CD4-positive, alpha-beta T cell treated with Interleukin-4 for 1 hour (primary cell): Measurements from ENCODE around the gene ZNF839.
"Not testable (repeated sequence)": the region's sequence is repeated elsewhere in the genome, so short reads cannot be mapped to it uniquely, and the experiment has no call there.

Experiments used
- DNase-seq, 2 donors: peaks; one replicate each; pipeline ENCODE4 v3.0.0-alpha.2; 2020 to 2022

Gene ZNF839

DNA sequence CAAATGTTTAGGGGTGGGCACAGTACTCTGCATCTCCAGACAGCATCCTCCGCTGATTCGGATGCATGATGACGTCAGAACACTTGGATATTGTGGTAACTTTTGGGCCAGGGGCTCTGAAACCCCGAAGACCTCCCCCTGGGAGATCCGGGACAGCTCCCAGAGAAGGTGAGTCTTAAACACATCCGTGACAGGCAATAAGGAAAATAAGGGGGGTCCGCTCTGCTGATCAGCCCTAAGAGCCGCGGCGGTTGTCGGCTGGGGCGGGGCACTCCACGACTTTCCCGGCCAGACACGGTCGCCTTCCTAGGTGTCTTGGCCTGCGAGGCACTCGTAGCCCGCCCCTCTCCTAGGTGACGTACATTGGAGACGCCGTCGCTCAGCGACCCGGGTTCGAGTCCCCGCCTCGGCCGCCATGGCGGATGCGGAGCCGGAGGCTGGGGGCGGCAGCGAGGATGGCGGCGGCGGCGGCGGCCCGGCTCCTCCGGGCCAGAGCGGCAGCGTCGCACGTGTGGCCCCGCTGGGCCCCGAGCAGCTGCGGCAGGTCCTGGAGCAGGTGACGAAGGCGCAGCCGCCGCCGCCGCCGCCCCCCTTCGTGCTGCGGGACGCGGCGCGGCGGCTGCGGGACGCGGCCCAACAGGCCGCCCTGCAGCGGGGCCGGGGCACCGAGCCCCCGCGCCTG is at the start of gene ZNF839:
ZNF839 (plus strand) TSS at position 396 of the 682 bp plus-strand sequence; CDS start at position 416, 20 bp downstream.
- peak; percentile 93 to 94 for DNase-seq

DNA sequence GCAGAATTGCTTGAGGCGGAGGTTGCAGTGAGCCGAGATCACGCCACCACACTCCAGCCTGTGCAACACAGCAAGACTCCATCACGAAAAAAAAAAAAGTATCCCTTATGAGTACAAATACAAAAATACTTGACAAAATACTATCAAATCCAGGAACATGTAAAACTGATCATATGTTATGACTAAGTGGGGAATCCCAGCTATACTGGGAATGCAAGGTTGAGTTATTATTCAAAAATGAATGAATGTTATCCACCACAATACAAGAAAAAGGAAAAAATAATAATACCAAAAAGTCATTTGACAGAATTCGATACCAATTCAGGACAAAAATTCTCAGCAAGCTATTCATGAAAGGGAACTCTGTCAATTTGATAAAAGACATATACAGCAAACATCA is 47.2 kb upstream of the ZNF839 start:
- DNase-seq, result no peak

DNA sequence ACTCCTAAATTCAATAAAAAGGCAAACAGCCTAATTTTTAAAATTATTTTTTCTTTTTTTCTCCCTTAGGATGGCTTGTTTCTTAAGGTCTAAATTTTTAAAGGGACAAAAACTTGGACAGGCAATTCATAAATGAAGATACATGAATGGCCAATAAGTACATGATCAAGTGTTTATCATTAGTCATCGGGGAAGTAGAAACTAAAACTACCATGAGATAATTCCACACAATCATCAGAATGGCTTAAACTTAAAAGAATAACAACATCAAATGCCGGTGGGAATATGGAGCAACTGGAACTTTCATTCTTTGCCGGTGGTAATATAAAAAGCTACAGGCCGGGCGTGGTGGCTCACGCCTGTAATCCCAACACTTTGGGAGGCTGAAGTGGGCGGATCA is 43.7 kb upstream of the ZNF839 start:
- DNase-seq, result no peak

DNA sequence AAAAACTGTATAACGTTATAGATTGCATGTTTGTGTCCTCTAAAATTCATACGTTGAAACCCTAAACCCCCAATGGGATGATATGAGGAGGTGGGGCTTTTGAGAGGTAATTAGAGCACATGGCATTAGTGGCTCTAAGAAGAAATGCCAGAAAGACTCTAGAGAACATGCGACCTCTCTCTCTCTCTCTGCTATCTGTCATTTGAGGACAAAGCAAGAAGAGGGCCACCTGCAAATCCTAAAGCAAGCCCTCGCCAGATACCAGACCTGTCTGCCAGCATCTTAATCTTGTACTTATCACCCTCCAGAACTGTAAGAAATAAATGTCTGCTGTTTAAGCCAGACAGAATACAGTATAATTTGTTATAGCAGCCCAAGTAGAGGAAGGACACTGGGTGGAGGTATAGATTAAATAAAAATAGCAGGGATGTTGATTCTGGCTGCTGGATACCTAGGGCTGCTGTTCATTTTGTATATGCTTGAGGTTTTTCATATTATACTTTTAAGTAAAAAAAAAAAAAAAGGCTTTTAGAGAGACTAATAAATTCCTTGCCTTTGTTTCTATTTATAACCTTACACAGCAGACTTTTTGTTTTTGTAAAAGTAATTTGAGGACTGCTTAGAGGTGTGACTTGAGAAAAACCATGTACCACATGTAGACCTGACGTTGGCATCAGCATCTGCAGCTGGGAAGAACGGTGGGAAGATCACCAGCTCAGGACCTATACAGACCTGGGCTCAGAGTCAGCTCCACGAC is 41.5 kb upstream of the ZNF839 start:
- DNase-seq, result no peak

DNA sequence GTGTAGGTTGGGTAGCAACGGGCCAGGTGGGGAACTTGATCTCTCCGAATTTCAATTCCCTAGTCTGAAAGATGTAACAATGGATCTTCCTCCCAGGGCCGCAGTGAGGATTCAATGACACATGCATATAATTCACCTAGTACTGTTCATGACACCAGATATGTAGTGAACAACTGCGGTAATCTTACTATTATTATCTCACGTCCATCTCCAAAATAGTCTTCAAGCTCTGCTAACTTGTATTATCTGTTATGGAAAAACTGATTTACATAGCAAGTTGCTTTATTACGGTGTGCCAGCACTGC is 41.0 kb upstream of the ZNF839 start:
- DNase-seq, result no peak

DNA sequence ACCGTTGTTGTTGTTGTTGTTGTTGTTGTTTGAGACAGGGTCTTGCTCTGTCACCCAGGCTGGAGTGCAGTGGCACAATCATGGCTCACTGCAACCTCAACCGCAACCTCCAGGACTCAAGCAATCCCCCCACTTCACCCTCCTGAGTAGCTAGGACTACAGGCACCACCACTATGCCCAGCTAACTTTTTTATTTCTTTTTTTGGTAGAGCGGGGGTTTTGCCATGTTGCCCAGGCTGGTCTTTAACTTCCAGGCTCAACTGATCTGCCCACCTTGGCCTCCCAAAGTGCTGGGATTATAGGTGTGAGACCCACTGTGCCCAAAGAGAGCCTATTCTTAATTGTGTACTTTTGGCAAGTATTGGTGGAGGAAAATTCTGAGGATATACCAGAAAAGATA is 40.3 kb upstream of the ZNF839 start:
- no peak for DNase-seq

DNA sequence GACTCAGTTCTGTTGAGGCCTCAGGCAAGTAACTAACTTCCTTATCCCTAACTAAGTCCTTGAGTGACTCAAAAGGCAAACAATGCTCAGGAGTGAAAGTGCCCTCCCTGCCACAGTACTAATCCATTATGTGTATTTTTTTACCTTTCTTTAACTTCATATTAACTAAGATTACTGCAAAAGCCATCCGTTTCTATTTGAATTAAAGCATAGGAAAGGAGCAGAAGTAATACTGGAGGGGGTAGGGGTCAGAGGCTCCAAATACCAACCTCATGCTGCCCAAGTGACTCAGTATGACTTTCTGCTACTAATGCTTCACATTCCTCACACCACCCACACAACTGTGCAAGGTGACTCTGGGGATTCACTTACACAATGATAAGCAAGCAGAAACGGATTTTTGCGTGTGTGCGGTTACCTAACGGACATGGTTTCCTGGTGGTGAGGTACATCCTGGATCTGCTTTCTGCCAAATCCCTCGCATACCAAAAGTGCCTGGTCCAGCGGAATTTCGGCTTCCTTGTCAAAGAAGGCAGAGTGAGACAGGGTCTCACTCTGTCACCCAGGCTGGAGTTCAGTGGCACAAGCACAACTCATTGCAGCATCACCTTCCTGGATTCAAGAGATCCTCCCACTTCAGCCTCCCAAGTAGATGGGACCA is 39.7 kb upstream of the ZNF839 start:
- no peak for DNase-seq

DNA sequence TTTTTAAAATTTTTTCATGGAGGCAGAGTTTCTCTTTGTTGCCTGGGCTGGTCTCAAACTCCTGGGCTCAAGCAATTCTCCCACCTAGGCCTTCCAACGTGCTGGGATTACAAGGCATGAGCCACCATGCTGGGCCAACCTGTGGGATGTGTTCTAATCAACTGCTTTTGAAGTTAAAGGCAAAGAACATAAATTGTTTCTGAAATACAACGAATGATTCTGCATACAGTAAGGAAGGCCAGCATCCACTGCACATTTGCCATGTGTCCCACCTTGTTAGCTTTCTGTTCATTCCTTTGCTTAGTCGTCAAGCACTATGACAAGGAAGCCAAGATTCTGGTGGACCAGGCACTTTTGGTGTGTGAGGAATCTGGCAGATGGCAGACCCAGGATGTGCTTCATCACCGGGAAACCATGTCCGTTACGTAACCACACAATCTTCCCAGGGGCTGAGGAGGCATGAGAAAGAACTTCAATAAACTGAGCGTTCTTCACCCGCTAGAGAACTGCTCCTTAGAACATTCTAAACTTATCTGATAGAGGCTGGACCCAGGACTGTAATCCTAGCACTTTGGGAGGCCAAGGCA is 39.1 kb upstream of the ZNF839 start:
- DNase-seq, result no peak

DNA sequence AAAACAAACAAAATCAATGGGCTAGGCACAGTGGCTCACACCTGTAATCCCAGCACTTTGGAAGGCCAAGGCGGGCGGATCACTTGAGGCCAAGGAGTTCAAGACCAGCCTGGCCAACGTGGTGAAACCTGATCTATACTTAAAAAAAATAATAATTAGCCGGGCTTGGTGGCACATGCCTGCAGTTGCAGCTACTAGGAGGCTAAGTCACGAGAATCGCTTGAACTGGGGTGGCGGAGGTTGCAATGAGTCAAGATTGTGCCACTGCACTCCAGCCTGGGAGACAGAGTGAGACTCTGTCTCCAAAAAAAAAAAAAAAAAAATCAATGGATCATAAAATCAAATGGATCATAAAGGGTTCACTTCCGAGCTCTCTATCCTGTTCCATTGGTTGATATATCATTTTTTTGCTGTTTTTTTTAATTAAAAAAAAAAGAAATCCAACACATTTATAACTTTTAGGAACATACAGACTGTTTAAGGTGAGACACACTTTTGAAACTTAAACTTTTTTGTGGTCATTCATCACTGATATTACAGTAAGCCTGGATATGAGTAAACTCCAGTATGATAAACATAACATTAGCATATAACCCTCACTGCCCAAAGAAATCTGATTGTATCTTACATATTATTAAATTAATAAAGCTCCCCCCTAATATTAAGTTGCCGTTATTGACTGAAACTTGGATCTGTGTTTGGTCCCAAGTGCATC is 36.6 kb upstream of the ZNF839 start:
- DNase-seq, result no peak

DNA sequence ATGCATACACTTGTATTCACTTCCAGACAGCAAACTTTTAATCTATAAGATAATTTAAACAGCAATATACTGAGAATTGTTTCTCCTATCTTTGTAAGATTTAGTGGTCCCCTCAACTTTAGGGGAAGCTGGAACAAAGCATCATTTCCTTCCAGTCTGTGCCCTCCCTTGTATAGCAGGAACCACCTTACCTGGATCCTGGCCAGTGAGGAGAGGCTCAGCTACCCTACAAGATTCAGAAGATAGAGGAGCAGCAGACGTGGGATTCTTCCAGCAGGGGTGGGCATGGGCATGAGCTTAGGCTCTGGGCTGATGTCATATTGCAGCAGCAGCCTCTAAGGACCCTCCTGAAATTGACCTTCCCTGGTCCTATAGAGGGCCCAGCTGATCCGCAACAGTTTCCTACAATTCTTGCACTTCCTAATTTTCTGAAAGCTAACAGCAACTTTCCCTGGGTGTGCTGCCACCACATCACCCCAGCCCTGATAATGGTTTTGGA is 35.9 kb upstream of the ZNF839 start:
- DNase-seq, result no peak

DNA sequence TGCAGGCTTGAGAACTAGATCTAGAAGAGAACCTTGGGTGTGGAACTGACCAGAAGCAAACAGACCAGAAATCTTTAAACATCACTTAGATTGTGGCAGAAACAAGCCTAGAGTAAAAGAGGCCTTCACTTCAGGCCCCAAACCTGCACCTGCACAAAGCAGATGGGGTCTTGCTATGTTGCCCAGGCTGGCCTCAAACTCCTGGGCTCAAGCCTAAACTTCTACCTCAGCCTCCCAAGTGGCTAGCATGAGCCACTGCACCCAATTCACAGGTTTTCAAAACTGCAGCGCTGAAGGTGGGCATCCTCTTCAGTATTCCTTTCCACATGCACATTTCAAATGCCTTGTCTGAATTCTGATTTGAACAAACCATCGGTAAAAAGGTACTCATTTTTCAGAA is 34.4 kb upstream of the ZNF839 start:
- DNase-seq, result no peak

DNA sequence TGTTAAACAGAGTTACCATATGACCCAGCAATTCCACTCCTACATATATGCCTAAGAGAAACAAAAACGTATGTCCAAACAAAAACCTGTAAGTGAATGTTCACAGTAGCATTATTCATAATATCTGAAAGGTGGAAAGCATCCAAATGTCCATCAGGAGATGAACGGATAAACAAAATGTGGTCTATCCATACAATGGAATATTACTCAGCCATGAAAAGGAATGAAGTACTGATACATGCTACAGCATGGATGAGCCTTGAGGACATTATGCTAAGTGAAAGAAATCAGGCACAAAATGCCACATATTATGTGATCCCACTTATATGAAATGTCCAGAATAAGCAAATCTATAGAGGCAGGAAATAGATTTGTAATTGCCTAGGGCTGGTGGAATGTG is 31.4 kb upstream of the ZNF839 start:
- DNase-seq, result no peak

DNA sequence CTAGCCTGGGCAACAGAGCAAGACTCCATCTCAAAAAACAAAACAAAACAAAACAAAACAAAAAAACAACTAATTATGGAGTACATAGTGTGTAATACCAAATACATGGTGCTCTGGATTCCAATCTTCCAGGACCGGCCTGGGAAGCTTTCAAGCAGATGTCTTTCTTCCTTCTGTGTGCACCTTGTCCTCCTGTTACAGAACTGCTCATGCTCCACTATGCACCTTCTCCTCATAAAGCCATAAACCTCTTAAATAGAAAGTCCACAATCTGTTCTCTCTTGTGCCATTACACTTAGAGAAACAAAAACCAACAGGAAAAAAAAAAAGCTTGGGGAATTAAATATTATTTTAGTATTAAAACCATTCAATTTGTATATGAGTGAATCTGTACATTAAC is 27.1 kb upstream of the ZNF839 start:
- no peak for DNase-seq

DNA sequence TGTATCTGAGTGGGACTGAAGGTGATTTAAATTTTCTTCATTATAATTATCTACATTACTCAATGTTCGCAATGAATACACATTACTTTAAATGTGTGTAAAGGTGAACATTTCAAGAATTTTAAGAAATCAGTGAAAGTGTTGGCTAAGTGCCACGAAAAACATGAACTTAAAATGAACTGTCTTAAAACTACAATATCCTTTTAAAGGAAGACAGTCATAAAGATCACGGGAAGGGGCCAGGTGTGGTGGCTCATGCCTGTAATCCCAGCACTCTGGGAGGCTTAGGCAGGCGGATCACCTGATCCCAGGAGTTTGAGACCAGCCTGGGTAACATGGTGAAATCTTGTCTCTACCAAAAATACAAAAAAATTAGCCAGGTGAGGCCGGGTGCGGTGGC is 25.8 kb upstream of the ZNF839 start:
- DNase-seq, result no peak

DNA sequence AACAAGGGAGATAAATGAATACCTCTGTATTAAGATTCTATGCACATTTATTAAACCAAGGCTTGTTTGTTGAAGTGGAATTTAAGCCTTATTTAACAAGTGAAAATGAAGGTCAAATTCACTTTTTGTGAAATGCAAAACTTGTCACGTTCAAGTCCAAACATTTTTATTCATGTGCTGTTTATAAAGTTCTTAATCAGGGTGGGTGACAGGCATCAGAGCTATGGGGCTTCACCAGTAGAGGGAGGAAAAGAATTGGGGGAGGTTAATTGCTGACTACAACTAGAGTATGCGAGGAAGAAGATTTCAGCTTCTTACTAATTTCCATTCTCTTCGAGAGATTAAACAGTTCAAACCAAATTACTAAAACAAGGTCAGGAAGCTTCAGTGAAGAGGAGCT is 24.3 kb upstream of the ZNF839 start:
- no peak for DNase-seq

DNA sequence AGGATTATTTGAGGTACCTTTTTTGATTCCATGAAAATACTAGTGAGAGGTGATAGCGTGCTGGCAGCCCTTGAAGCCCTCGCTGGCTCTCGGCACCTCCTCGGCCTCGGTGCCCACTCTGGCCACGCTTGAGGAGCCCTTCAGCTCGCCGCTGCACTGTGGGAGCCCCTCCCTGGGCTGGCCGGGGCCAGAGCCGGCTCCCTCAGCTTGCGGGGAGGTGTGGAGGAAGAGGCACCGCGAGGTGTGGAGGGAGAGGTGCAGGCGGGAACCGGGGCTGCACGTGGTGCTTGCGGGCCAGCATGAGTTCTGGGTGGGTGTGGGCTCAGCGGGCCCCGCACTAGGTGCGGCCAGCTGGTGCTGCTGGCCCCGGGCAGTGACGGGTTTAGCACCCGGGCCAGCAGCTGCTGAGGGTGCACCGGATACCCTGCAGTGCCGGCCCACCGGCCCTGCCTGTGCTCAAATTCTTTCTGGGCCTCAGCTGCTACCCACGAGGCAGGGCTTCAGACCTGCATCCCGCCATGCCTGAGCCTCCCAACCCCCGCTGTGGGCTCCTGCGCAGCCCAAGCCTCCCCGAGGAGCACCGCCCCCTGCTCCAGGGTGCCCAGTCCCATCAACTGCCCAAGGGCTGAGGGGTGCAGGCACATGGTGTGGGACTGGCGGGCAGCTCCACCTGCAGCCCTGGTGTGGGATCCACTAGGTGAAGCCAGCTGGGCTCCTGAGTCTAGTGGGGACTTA is 21.9 kb upstream of the ZNF839 start:
- DNase-seq, result no peak

DNA sequence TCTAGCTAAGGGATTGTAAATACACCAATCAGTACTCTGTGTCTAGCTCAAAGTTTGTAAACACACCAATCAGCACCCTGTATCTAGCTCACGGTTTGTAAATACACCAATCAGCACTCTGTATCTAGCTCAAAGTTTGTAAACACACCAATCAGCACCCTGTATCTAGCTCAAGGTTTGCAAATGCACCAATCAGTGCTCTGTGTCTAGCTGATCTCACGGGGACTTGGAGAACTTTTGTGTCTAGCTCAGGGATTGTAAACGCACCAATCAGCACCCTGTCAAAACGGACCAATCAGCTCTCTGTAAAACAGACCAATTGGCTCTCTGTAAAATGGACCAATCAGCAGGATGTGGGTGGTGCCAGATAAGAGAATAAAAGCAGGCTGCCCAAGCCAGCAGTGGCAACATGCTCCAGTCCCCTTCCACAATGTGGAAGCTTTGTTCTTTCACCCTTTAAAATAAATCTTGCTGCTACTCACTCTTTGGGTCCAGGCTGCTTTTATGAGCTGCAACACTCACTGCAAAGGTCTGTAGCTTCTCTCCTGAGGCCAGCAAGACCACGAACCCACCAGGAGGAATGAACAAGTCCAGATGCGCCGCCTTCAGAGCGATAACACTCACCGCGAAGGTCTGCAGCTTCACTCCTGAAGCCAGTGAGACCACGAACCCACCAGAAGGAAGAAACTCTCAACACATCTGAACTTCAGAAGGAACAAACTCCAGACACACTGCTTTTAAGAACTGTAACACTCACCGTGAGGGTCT is 21.1 kb upstream of the ZNF839 start:
- DNase-seq, result not testable (repeated sequence)

DNA sequence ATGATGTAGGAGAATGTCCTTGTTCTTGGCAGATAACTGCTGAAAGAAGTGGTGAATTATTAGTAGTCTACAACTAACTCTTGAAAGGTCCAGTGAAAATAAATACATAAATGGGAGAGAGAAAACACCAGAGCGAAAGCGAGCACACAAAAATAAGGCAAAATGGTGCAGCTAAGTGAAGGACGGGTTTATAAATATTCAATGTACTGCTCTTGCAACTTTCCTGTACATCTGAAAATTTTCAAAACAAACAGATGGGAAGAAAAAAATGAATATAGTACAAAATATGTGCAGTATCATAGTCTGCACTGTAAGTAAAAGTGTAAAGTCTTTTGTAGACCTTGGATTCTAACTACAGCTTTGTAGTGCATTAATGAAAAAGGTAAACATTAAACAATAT is 15.9 kb upstream of the ZNF839 start:
- DNase-seq, result no peak

DNA sequence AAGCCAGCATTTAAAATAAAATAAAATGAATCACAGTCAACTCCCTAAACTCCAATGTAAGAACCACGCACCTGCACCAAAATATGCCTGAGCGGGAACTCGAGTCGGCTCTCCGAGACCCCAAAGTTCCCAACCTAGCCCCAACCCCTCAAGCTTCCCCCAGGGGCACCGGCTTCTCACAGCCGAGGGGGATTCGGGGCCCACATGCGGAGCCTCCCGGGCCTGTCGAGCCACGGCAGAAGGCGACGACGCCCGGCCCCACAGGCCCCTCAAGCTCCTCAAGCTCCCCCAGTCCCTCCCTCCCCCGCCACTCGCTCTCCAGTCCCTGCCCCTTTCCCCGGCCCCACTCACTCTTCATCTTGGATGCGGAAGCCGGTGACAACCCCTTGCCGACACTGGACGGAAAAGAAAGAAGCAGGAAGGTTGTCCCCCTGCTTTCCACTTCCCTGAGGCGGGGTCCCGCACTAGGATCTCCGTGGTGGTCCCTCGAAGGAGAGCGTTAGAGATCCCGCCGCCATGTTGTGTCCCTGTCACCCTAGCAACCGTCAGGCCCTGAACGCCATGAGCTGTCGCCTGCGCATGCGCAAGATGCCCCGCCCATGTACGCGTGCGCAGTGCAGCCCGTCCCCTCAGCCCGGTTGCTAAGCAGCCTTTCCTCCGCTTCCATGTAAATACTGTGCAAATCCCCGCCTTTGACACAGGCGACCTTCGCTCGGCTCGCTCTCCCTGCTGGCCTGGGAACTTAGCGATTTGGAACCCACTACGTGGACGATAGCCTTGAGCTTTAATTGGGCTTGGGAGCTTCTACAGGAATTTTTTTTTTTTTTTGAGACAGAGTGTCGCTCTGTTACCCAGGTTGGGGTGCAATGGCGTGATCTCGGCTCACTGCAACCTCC is 14.7 kb upstream of the ZNF839 start, which contains the start of gene MOK:
MOK (minus strand) TSS at position 554 of the 896 bp plus-strand sequence; CDS start at position 358, 196 bp downstream.
- peak; percentile 98 for DNase-seq
